KMS-11 (cell line): ENCODE results near the gene POR.

Experiments used
- H2AFZ ChIP-seq: fragments of 200-600 bp; sonication (generic); 2 replicates; pipeline ENCODE4 v1.6.1; 2016; ENCODE audit warnings: antibody characterized with exemption, mixed run types, low read depth
- H3K27ac ChIP-seq: fragments of 200-600 bp; sonication (generic); 2 replicates; pipeline ENCODE4 v1.6.1; 2016; ENCODE audit warnings: mild to moderate bottlenecking, mixed run types
- H3K27me3 ChIP-seq: fragments of 200-600 bp; sonication (generic); 2 replicates; pipeline ENCODE4 v1.6.1; 2017; ENCODE audit warnings: mild to moderate bottlenecking, low read depth, mixed run types, moderate library complexity; ENCODE audit not compliant: insufficient read depth
- H3K36me3 ChIP-seq: fragments of 200-600 bp; sonication (generic); 2 replicates; pipeline ENCODE4 v1.6.1; 2017; ENCODE audit warnings: mild to moderate bottlenecking, mixed run types; ENCODE audit not compliant: insufficient read depth
- H3K4me1 ChIP-seq: fragments of 200-600 bp; sonication (generic); 2 replicates; pipeline ENCODE4 v1.6.1; 2016; ENCODE audit warnings: mild to moderate bottlenecking, low read depth, mixed run types; ENCODE audit not compliant: poor library complexity, severe bottlenecking
- H3K4me2 ChIP-seq: fragments of 200-600 bp; sonication (generic); 2 replicates; pipeline ENCODE4 v1.7.0; 2016; ENCODE audit warnings: mild to moderate bottlenecking, mixed run types
- H3K4me3 ChIP-seq: fragments of 200-600 bp; sonication (generic); IDR thresholded peaks from 2 replicates; pipeline ENCODE4 v1.6.1; 2017; ENCODE audit warnings: low read depth, low read length, mixed read lengths; ENCODE audit not compliant: insufficient read depth
- H3K79me2 ChIP-seq: fragments of 200-600 bp; sonication (generic); 2 replicates; pipeline ENCODE4 v1.6.1; 2016; ENCODE audit warnings: low read depth, mixed run types; ENCODE audit not compliant: insufficient read depth
- H3K9ac ChIP-seq: fragments of 200-600 bp; sonication (generic); 2 replicates; pipeline ENCODE4 v1.6.1; 2016; ENCODE audit warnings: mild to moderate bottlenecking, mixed run types
- H4K20me1 ChIP-seq: fragments of 200-600 bp; sonication (generic); 2 replicates; pipeline ENCODE4 v1.6.1; 2016; ENCODE audit warnings: mild to moderate bottlenecking, mixed run types; ENCODE audit not compliant: insufficient read depth
- TF ChIP-seq, protein P1 (sequence below): fragments of 200-600 bp; sonication (generic); conservative IDR thresholded peaks from 2 replicates; pipeline ENCODE4 v1.6.1; 2017; ENCODE audit warnings: low read depth, mild to moderate bottlenecking, antibody characterized with exemption, low read length, moderate library complexity, mixed read lengths

POR gene

DNA sequence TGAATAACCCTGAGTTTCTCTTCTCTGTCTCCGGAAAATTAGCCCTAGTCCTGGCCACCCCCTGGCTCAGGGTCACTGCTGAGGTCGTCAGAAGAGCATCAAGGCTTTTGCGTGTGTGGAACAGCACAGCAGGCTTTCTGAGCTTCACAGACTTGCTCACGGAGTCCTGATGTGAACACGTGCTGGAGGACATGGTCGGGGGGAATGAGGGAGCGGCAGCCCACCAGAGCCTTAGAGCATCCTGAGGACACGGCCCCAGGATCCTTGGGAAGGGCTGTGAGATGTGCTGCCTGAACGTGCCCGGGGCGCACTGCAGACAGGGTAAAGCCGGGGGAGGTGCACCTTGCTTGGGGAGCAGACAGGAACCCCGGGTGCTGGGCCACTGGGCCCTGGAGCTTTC, 50.7 kb downstream of the POR start:
- H4K20me1 ChIP-seq: no peaks in the 10 kb centered on the region
- H3K79me2 ChIP-seq: no peaks in the 10 kb centered on the region; the same call in 1 of the 2 replicates
- H3K4me2 ChIP-seq: peak overlapping the region; percentile 55

GRCh38 chr7:75966190-75966961, 51.4 kb downstream of the POR start:
- H3K4me1 ChIP-seq: peaks cover 28% of the 10 kb centered on the region
- H3K4me3 ChIP-seq: no peak overlapping the region
- peak overlapping the region; percentile 26; the same call in 1 of the 2 replicates for H3K27ac ChIP-seq
- TF ChIP-seq, protein P1, sequence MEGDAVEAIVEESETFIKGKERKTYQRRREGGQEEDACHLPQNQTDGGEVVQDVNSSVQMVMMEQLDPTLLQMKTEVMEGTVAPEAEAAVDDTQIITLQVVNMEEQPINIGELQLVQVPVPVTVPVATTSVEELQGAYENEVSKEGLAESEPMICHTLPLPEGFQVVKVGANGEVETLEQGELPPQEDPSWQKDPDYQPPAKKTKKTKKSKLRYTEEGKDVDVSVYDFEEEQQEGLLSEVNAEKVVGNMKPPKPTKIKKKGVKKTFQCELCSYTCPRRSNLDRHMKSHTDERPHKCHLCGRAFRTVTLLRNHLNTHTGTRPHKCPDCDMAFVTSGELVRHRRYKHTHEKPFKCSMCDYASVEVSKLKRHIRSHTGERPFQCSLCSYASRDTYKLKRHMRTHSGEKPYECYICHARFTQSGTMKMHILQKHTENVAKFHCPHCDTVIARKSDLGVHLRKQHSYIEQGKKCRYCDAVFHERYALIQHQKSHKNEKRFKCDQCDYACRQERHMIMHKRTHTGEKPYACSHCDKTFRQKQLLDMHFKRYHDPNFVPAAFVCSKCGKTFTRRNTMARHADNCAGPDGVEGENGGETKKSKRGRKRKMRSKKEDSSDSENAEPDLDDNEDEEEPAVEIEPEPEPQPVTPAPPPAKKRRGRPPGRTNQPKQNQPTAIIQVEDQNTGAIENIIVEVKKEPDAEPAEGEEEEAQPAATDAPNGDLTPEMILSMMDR: no peak
- H4K20me1 ChIP-seq: no peaks in the 10 kb centered on the region
- H3K4me2 ChIP-seq: peak overlapping the region; percentile 55
- H3K27me3 ChIP-seq: no peaks in the 10 kb centered on the region
- no peaks in the 10 kb centered on the region; the same call in 1 of the 2 replicates for H3K79me2 ChIP-seq
- no peak overlapping the region for H2AFZ ChIP-seq
- H3K36me3 ChIP-seq: no peaks in the 10 kb centered on the region
- H3K9ac ChIP-seq: no peak overlapping the region

More for the DNA sequence above, 50.7 kb downstream of the POR start:
- TF ChIP-seq, protein P1: no peak
- no peaks in the 10 kb centered on the region for H3K36me3 ChIP-seq
- peaks cover 28% of the 10 kb centered on the region for H3K4me1 ChIP-seq
- H3K9ac ChIP-seq: no peak overlapping the region
- H3K4me3 ChIP-seq: no peak overlapping the region
- no peaks in the 10 kb centered on the region for H3K27me3 ChIP-seq
- no peak overlapping the region for H2AFZ ChIP-seq
- H3K27ac ChIP-seq: peak overlapping the region; percentile 26; the same call in 1 of the 2 replicates

GRCh38 chr7:75967055-75967454, 52.1 kb downstream of the POR start:
- no peaks in the 10 kb centered on the region for H4K20me1 ChIP-seq
- H3K4me2 ChIP-seq: no peak overlapping the region
- no peak overlapping the region for H3K9ac ChIP-seq
- no peaks in the 10 kb centered on the region; the same call in 1 of the 2 replicates for H3K79me2 ChIP-seq
- H3K27me3 ChIP-seq: no peaks in the 10 kb centered on the region
- no peak overlapping the region for H2AFZ ChIP-seq
- H3K27ac ChIP-seq: no peak overlapping the region
- TF ChIP-seq, protein P1: no peak
- H3K4me1 ChIP-seq: peaks cover 28% of the 10 kb centered on the region
- no peaks in the 10 kb centered on the region for H3K36me3 ChIP-seq
- no peak overlapping the region for H3K4me3 ChIP-seq

DNA sequence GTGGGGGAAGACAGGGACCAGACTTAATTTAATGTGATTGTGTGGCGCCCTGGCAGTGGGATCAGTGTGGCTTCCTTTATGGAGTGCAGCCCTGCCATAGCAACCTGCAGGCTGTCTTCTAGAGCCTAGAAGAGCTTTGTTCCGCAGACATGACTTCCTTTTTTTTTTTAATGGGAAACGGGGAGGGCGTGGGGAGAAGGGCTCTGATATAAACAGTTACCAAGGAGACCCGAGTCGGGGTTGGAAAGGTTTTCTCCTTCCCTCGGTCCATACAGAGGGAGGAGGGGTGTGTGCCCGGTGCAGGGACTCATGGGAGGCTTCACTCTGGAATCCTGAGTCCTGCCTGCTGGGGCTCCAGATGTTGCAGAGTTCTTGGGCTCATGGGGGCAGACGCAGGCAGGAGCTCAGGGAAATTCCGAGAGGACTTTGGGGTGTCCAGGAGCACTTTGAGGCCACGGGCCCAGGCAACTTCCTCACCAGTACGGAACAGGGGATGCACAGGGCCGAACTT, 52.6 kb downstream of the POR start:
- Histone ChIP-seq H3K4me1 (peaks cover 28% of the 10 kb centered on the region), H3K9ac (no peak overlapping the region), H3K79me2 (no peaks in the 10 kb centered on the region; the same call in 1 of the 2 replicates), H4K20me1 (no peaks in the 10 kb centered on the region), H3K27ac (no peak overlapping the region), H2AFZ (no peak overlapping the region), H3K36me3 (no peaks in the 10 kb centered on the region), H3K4me3 (no peak overlapping the region), H3K4me2 (no peak overlapping the region), H3K27me3 (no peaks in the 10 kb centered on the region)
- TF ChIP-seq, protein P1: no peak
